H9 (cell line): ENCODE measurements around the gene GNAI1. TPM values are rescaled to one million over a fixed set of nuclear protein-coding genes. Genes with fewer than 3 reads are reported as not detected.

Experiments
- DNase-seq: peaks from one replicate; pipeline ENCODE4 v3.0.0-alpha.2; 2017
- H2AFZ ChIP-seq: one replicate; pipeline ENCODE4 v1.6.1; 2013; ENCODE audit warnings: mild to moderate bottlenecking, low read length, control low read depth, moderate library complexity
- H2AK5ac ChIP-seq: 2 replicates; pipeline ENCODE4 v1.6.1; 2013; ENCODE audit warnings: low read length, control low read depth, mixed read lengths; ENCODE audit not compliant: insufficient read length
- H2BK120ac ChIP-seq: one replicate; pipeline ENCODE4 v1.6.1; 2013; ENCODE audit warnings: low read depth, mild to moderate bottlenecking, low read length, control low read depth, inconsistent platforms; ENCODE audit not compliant: poor library complexity, severe bottlenecking
- H2BK12ac ChIP-seq: 2 replicates; pipeline ENCODE4 v1.6.1; 2013; ENCODE audit warnings: low read length, control low read depth, mixed read lengths, low read depth; ENCODE audit not compliant: insufficient read length
- H2BK15ac ChIP-seq: 2 replicates; pipeline ENCODE4 v1.6.1; 2013; ENCODE audit warnings: low read depth, low read length, control low read depth
- H2BK20ac ChIP-seq: one replicate; pipeline ENCODE4 v1.6.1; 2013; ENCODE audit warnings: low read depth, mild to moderate bottlenecking, low read length, control low read depth, inconsistent platforms; ENCODE audit not compliant: poor library complexity, severe bottlenecking
- H2BK5ac ChIP-seq: 2 replicates; pipeline ENCODE4 v1.6.1; 2013; ENCODE audit warnings: low read length, control low read depth, mixed read lengths; ENCODE audit not compliant: insufficient read length
- H3K14ac ChIP-seq: 2 replicates; pipeline ENCODE4 v1.6.1; 2013; ENCODE audit warnings: low read length, control low read depth; ENCODE audit not compliant: insufficient read depth
- H3K18ac ChIP-seq: 2 replicates; pipeline ENCODE4 v1.6.1; 2013; ENCODE audit warnings: low read depth, mild to moderate bottlenecking, mixed read lengths, low read length, control low read depth; ENCODE audit not compliant: insufficient read length
- H3K23ac ChIP-seq: 2 replicates; pipeline ENCODE4 v1.6.1; 2013; ENCODE audit warnings: low read length, control low read depth, mixed read lengths, low read depth; ENCODE audit not compliant: insufficient read length
- H3K23me2 ChIP-seq: 2 replicates; pipeline ENCODE4 v1.6.1; 2013; ENCODE audit warnings: low read depth, mild to moderate bottlenecking, mixed read lengths, low read length, control low read depth; ENCODE audit not compliant: insufficient read length, poor library complexity, severe bottlenecking
- H3K27ac ChIP-seq: 2 replicates; pipeline ENCODE4 v1.5.1; 2013; ENCODE audit warnings: low read length, control low read depth, mixed read lengths, low read depth; ENCODE audit not compliant: insufficient read length
- H3K27me3 ChIP-seq: 2 replicates; pipeline ENCODE4 v1.6.1; 2013; ENCODE audit warnings: low read length, control low read depth, inconsistent platforms; ENCODE audit not compliant: insufficient read depth
- H3K4ac ChIP-seq: 2 replicates; pipeline ENCODE4 v1.6.1; 2013; ENCODE audit warnings: low read depth, mild to moderate bottlenecking, control low read depth, inconsistent platforms, low read length, moderate library complexity
- H3K4me1 ChIP-seq: 2 replicates; pipeline ENCODE4 v1.6.1; 2013; ENCODE audit warnings: low read length, control low read depth, inconsistent platforms; ENCODE audit not compliant: insufficient read depth
- H3K4me2 ChIP-seq: 2 replicates; pipeline ENCODE4 v1.6.1; 2013; ENCODE audit warnings: low read length, control low read depth, mixed read lengths; ENCODE audit not compliant: insufficient read length, insufficient read depth
- H3K56ac ChIP-seq: 2 replicates; pipeline ENCODE4 v1.6.1; 2013; ENCODE audit warnings: low read depth, mild to moderate bottlenecking, mixed read lengths, low read length, control low read depth; ENCODE audit not compliant: insufficient read length
- H3K79me1 ChIP-seq: 2 replicates; pipeline ENCODE4 v1.6.1; 2013; ENCODE audit warnings: low read depth, mild to moderate bottlenecking, moderate library complexity, low read length, control low read depth, inconsistent platforms; ENCODE audit not compliant: insufficient read depth, poor library complexity, severe bottlenecking
- H3K79me2 ChIP-seq: 2 replicates; pipeline ENCODE4 v1.6.1; 2013; ENCODE audit warnings: low read length, control low read depth, inconsistent platforms; ENCODE audit not compliant: insufficient read depth
- H3K9ac ChIP-seq: 2 replicates; pipeline ENCODE4 v1.6.1; 2013; ENCODE audit warnings: low read length, control low read depth, mixed read lengths; ENCODE audit not compliant: insufficient read length; ENCODE audit errors: extremely low read depth
- H3K9me3 ChIP-seq: one replicate; pipeline ENCODE4 v1.6.1; 2013; ENCODE audit warnings: low read depth, low read length, inconsistent platforms; ENCODE audit not compliant: control insufficient read depth
- H3T11ph ChIP-seq: one replicate; pipeline ENCODE4 v1.6.1; 2013; ENCODE audit warnings: mild to moderate bottlenecking, low read length, control low read depth, inconsistent platforms
- H4K20me1 ChIP-seq: one replicate; pipeline ENCODE4 v1.6.1; 2013; ENCODE audit not compliant: control insufficient read depth, insufficient read length, insufficient read depth
- H4K5ac ChIP-seq: 2 replicates; pipeline ENCODE4 v1.6.1; 2013; ENCODE audit warnings: low read depth, mild to moderate bottlenecking, mixed read lengths, low read length, control low read depth; ENCODE audit not compliant: insufficient read length
- H4K8ac ChIP-seq: replicated peaks from 2 replicates; pipeline ENCODE4 v1.6.1; 2013; ENCODE audit warnings: low read length, control low read depth, mixed read lengths, low read depth; ENCODE audit not compliant: insufficient read length
- H4K91ac ChIP-seq: 2 replicates; pipeline ENCODE4 v1.6.1; 2013; ENCODE audit warnings: low read depth, mild to moderate bottlenecking, moderate library complexity, mixed read lengths, low read length, control low read depth; ENCODE audit not compliant: insufficient read length
- H3K27ac Mint-ChIP-seq, 3 experiments: 2 replicates in 2 of 3; 3 replicates in 1 of 3; pipeline ENCODE4 v1.8.0; 2020 to 2021; ENCODE audit warnings: mixed read lengths in 3 of 3, mild to moderate bottlenecking in 1 of 3, moderate library complexity in 1 of 3
- H3K27me3 Mint-ChIP-seq: 2 replicates; pipeline ENCODE4 v1.8.0; 2021; ENCODE audit warnings: low read depth, mild to moderate bottlenecking, moderate library complexity, mixed read lengths
- H3K36me3 Mint-ChIP-seq, 3 experiments: 2 replicates in 2 of 3; 3 replicates in 1 of 3; pipeline ENCODE4 v1.8.0; 2020 to 2021; ENCODE audit warnings: low read depth in 3 of 3, mixed read lengths in 3 of 3; ENCODE audit not compliant: insufficient read depth in 1 of 3
- H3K4me1 Mint-ChIP-seq, 2 experiments: 2 replicates each; pipeline ENCODE4 v1.8.0; 2020; ENCODE audit warnings: mixed read lengths in 2 of 2
- H3K4me3 Mint-ChIP-seq, 2 experiments: 2 replicates in 1 of 2; 3 replicates in 1 of 2; pipeline ENCODE4 v1.8.0; 2020 to 2021; ENCODE audit warnings: mild to moderate bottlenecking in 2 of 2, mixed read lengths in 2 of 2, moderate library complexity in 1 of 2
- H3K9me3 Mint-ChIP-seq, 2 experiments: 2 replicates in 1 of 2; 3 replicates in 1 of 2; pipeline ENCODE4 v1.8.0; 2020; ENCODE audit warnings: mild to moderate bottlenecking in 2 of 2, mixed read lengths in 2 of 2, moderate library complexity in 1 of 2
- CTCF ChIP-seq: fragments of 200-600 bp; sonication (generic); conservative IDR thresholded peaks from 3 replicates; pipeline ENCODE4 v1.8.0; 2021; ENCODE audit warnings: antibody characterized with exemption, mild to moderate bottlenecking
- WGBS: extraction: QIAGEN DNeasy Blood & Tissue Kit; methylation state at CpG from one replicate; pipeline ENCODE4 v1.1.7; 2013; ENCODE audit warnings: missing lambda C conversion rate, low lambda C conversion rate, mixed read lengths; ENCODE audit not compliant: insufficient read length; ENCODE audit errors: extremely low coverage; 5-methylcytosine and 5-hydroxymethylcytosine counted together
- total RNA-seq: library from RNA; stranded (reverse); gene quantifications from 2 replicates; pipeline ENCODE4 v1.2.1, GENCODE V29; 2021

GNAI1 gene
- total RNA-seq, 1 experiment from 2014 or later: 14.1 TPM

- Histone ChIP-seq H3K23me2 (no peaks in the 10 kb centered on the region), H3K79me1 (no peaks in the 10 kb centered on the region), H2BK12ac (no peak overlapping the region), H4K5ac (no peak overlapping the region), H3K27me3 (no peaks in the 10 kb centered on the region), H3K18ac (no peak overlapping the region), H2BK20ac (no peak overlapping the region), H3K4me2 (no peak overlapping the region), H3T11ph (no peak overlapping the region), H3K79me2 (no peaks in the 10 kb centered on the region), H2BK15ac (no peak overlapping the region), H3K14ac (no peak overlapping the region), H2BK120ac (no peak overlapping the region), H2AFZ (no peak overlapping the region), H3K23ac (no peak overlapping the region), H3K4ac (no peak overlapping the region), H3K9me3 (no peaks in the 10 kb centered on the region), H2BK5ac (no peak overlapping the region), H4K8ac (no peak overlapping the region), H4K91ac (no peak overlapping the region), H3K9ac (no peak overlapping the region), H3K27ac (no peak overlapping the region), H3K4me1 (no peaks in the 10 kb centered on the region), H2AK5ac (no peak overlapping the region), H4K20me1 (no peaks in the 10 kb centered on the region), H3K56ac (no peak overlapping the region)
- no peak for DNase-seq
- Mint-ChIP-seq H3K27me3 (no peaks in the 10 kb centered on the region), H3K4me1 (peaks cover 2% of the 10 kb centered on the region in 2 experiments; a peak in 2 of 4 replicates), H3K9me3 (no peaks in the 10 kb centered on the region), H3K27ac (no peak overlapping the region), H3K4me3 (no peak overlapping the region), H3K36me3 (no peaks in the 10 kb centered on the region)
- TF ChIP-seq CTCF: no peak
- WGBS: no CpG with 5 or more reads among the region's 2 CpGs
Measured at GRCh38 chr7:80263821-80264220, 129.2 kb downstream of the GNAI1 start.
